Measurements from ENCODE around the gene RAP1A. TPM values are rescaled to one million over a fixed set of nuclear protein-coding genes. Genes with fewer than 3 reads are reported as not detected.
A peak's percentile ranks its signal among the peaks of the same experiment; 100 is the strongest.

The RAP1A gene
- total and polyA plus RNA-seq, 12 donors: 64.2 to 120 (median 99.7) TPM

GRCh38 chr1:111690306-111690617 is 70.7 kb downstream of the RAP1A start:
- no peak for TF ChIP-seq CTCF (IDR thresholded peaks at IDR 0.05)
- ATAC-seq (peak; percentile 26 to 59 (median 52)), DNase-seq (peak in 1 of 2 donors; percentile 67)
- peaks cover 0 to 43% (median 5%) of the 10 kb centered on the region in 9 donors for H3K36me3 ChIP-seq
- H3K9me3 ChIP-seq: peaks cover 0 to 15% (median 2%) of the 10 kb centered on the region in 11 donors
- no peak overlapping the region for H3K4me3 ChIP-seq
- peaks cover 0 to 30% (median 24%) of the 10 kb centered on the region in 9 donors for H3K4me1 ChIP-seq
- intact Hi-C loops (cut with DNase I): loop anchor here in 1 of 10 donors (5.0 kb wide), 1 partner anchor 538 kb away; no protein-coding TSS in a partner anchor
- H3K27ac ChIP-seq: peak overlapping the region in 1 of 10 donors; percentile 38
- H3K27me3 ChIP-seq: no peaks in the 10 kb centered on the region

- TF ChIP-seq CTCF (IDR thresholded peaks at IDR 0.05): no peak
- Histone ChIP-seq H3K4me3 (no peak overlapping the region), H3K27ac (no peak overlapping the region), H3K36me3 (peaks cover 0 to 59% (median 8%) of the 10 kb centered on the region in 9 donors), H3K4me1 (peaks cover 0 to 35% (median 31%) of the 10 kb centered on the region in 9 donors), H3K27me3 (no peaks in the 10 kb centered on the region), H3K9me3 (peaks cover 0 to 8% (median 0%) of the 10 kb centered on the region in 11 donors)
- ATAC-seq (no peak), DNase-seq (no peak)
- 99 to 100% methylated on average over 1 of the region's 1 CpG for WGBS, 2 donors
- intact Hi-C loops (cut with DNase I): loop anchor here in 1 of 10 donors (5.0 kb wide), 1 partner anchor 540 kb away; no protein-coding TSS in a partner anchor
Measured at GRCh38 chr1:111691886-111692285, 72.3 kb downstream of the RAP1A start.

GRCh38 chr1:111695801-111696200 is 76.2 kb downstream of the RAP1A start:
- H3K4me3 ChIP-seq: no peak overlapping the region
- H3K9me3 ChIP-seq: no peaks in the 10 kb centered on the region
- no peaks in the 10 kb centered on the region for H3K27me3 ChIP-seq
- H3K4me1 ChIP-seq: peaks cover 0 to 25% (median 16%) of the 10 kb centered on the region in 9 donors
- DNase-seq (no peak), ATAC-seq (no peak)
- 86 to 96% methylated on average over 1 of the region's 1 CpG for WGBS, 2 donors
- H3K36me3 ChIP-seq: peaks cover 0 to 98% (median 27%) of the 10 kb centered on the region in 9 donors
- TF ChIP-seq CTCF (IDR thresholded peaks at IDR 0.05): no peak
- H3K27ac ChIP-seq: no peak overlapping the region
- intact Hi-C loops (cut with DNase I): no loop called here

- DNase-seq: no peak
- ATAC-seq: no peak
- no peak overlapping the region for H3K4me3 ChIP-seq
- no peaks in the 10 kb centered on the region for H3K9me3 ChIP-seq
- TF ChIP-seq CTCF (IDR thresholded peaks at IDR 0.05): no peak
- H3K36me3 ChIP-seq: peaks cover 0 to 100% (median 27%) of the 10 kb centered on the region in 9 donors
- peak overlapping the region in 1 of 10 donors; percentile 4 for H3K27ac ChIP-seq
- intact Hi-C loops (cut with DNase I): no loop called here
- peaks cover 0 to 20% (median 13%) of the 10 kb centered on the region in 9 donors for H3K4me1 ChIP-seq
- no peaks in the 10 kb centered on the region for H3K27me3 ChIP-seq
Measured at GRCh38 chr1:111696330-111696729, 76.7 kb downstream of the RAP1A start.
